ENCODE results near the gene TMEM88. TPM values are rescaled to one million over a fixed set of nuclear protein-coding genes. Genes with fewer than 3 reads are reported as not detected.

The TMEM88 gene
- total and polyA plus RNA-seq, 2 of the 13 experiments (the other 11 are each of a cell fraction or from before 2014, with no cell fraction given): 0.31 to 0.66 TPM

GRCh38 chr17:7836596-7837407 is 18.1 kb upstream of the TMEM88 start (continued):
- TF ChIP-seq, protein P1, sequence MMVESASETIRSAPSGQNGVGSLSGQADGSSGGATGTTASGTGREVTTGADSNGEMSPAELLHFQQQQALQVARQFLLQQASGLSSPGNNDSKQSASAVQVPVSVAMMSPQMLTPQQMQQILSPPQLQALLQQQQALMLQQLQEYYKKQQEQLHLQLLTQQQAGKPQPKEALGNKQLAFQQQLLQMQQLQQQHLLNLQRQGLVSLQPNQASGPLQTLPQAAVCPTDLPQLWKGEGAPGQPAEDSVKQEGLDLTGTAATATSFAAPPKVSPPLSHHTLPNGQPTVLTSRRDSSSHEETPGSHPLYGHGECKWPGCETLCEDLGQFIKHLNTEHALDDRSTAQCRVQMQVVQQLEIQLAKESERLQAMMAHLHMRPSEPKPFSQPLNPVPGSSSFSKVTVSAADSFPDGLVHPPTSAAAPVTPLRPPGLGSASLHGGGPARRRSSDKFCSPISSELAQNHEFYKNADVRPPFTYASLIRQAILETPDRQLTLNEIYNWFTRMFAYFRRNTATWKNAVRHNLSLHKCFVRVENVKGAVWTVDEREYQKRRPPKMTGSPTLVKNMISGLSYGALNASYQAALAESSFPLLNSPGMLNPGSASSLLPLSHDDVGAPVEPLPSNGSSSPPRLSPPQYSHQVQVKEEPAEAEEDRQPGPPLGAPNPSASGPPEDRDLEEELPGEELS (CRISPR knock-in tag; IDR thresholded peaks at IDR 0.05): peak; percentile 91
- TF ChIP-seq IKZF1 (IDR thresholded peaks at IDR 0.05) (no peak), CENPT (CRISPR knock-in tag; IDR thresholded peaks at IDR 0.05; ENCODE audit: low read depth) (no peak), ZNF407 (CRISPR knock-in tag; IDR thresholded peaks at IDR 0.05; ENCODE audit: not compliant biosample characterization) (no peak), RFX3 (CRISPR knock-in tag; IDR thresholded peaks at IDR 0.05) (peak; percentile 79), SIX1 (CRISPR knock-in tag; IDR thresholded peaks at IDR 0.05; ENCODE audit: borderline replicate concordance) (peak; percentile 24; the same call in 1 of the 2 replicates), RXRB (CRISPR knock-in tag; IDR thresholded peaks at IDR 0.05; ENCODE audit: borderline replicate concordance) (peak; percentile 96), REXO4 (CRISPR knock-in tag; IDR thresholded peaks at IDR 0.05; ENCODE audit: borderline replicate concordance) (no peak)
- TF ChIP-seq, protein P2, sequence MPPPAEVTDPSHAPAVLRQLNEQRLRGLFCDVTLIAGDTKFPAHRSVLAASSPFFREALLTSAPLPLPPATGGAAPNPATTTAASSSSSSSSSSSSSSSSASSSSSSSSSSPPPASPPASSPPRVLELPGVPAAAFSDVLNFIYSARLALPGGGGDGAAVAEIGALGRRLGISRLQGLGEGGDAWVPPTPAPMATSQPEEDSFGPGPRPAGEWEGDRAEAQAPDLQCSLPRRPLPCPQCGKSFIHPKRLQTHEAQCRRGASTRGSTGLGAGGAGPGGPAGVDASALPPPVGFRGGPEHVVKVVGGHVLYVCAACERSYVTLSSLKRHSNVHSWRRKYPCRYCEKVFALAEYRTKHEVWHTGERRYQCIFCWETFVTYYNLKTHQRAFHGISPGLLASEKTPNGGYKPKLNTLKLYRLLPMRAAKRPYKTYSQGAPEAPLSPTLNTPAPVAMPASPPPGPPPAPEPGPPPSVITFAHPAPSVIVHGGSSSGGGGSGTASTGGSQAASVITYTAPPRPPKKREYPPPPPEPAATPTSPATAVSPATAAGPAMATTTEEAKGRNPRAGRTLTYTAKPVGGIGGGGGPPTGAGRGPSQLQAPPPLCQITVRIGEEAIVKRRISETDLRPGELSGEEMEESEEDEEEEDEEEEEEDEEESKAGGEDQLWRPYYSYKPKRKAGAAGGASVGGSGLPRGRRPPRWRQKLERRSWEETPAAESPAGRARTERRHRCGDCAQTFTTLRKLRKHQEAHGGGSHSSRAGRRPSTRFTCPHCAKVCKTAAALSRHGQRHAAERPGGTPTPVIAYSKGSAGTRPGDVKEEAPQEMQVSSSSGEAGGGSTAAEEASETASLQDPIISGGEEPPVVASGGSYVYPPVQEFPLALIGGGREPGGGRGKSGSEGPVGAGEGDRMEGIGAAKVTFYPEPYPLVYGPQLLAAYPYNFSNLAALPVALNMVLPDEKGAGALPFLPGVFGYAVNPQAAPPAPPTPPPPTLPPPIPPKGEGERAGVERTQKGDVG (CRISPR knock-in tag; IDR thresholded peaks at IDR 0.05; ENCODE audit: borderline replicate concordance): peak; percentile 69; the same call in 1 of the 2 replicates
- TF ChIP-seq, protein P3, sequence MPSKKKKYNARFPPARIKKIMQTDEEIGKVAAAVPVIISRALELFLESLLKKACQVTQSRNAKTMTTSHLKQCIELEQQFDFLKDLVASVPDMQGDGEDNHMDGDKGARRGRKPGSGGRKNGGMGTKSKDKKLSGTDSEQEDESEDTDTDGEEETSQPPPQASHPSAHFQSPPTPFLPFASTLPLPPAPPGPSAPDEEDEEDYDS (CRISPR knock-in tag; IDR thresholded peaks at IDR 0.05): peak; percentile 50; the same call in 1 of the 2 replicates
- TF ChIP-seq, protein P4, sequence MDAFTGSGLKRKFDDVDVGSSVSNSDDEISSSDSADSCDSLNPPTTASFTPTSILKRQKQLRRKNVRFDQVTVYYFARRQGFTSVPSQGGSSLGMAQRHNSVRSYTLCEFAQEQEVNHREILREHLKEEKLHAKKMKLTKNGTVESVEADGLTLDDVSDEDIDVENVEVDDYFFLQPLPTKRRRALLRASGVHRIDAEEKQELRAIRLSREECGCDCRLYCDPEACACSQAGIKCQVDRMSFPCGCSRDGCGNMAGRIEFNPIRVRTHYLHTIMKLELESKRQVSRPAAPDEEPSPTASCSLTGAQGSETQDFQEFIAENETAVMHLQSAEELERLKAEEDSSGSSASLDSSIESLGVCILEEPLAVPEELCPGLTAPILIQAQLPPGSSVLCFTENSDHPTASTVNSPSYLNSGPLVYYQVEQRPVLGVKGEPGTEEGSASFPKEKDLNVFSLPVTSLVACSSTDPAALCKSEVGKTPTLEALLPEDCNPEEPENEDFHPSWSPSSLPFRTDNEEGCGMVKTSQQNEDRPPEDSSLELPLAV (CRISPR knock-in tag; conservative IDR thresholded peaks at IDR 0.05; ENCODE audit: low read depth): no peak

Measured in HepG2 (cell line).